GM19035 (cell line): ENCODE measurements around the gene EFNA2.
"Not testable (repeated sequence)": the region's sequence is repeated elsewhere in the genome, so short reads cannot be mapped to it uniquely, and the experiment has no call there.

Experiments used
- ATAC-seq: cut with Tn5 transposase; IDR thresholded peaks from one replicate; pipeline ENCODE4 v1.9.1; 2021; ENCODE audit not compliant: unreplicated experiment

EFNA2 gene

GRCh38 chr19:1315470-1316166 is 29.9 kb downstream of the EFNA2 start:
- no peak for ATAC-seq

- ATAC-seq = no peak
Observed at GRCh38 chr19:1316466-1316865, 30.8 kb downstream of the EFNA2 start.

GRCh38 chr19:1317274-1318003 is 31.8 kb downstream of the EFNA2 start:
- no peak for ATAC-seq

- ATAC-seq = no peak
Observed at GRCh38 chr19:1318678-1319471, 33.2 kb downstream of the EFNA2 start.

GRCh38 chr19:1320282-1320650 is 34.6 kb downstream of the EFNA2 start:
- ATAC-seq = not testable (repeated sequence)

GRCh38 chr19:1321539-1321938 is 35.9 kb downstream of the EFNA2 start:
- ATAC-seq = no peak

- no peak for ATAC-seq
Observed at GRCh38 chr19:1322198-1322981, 36.7 kb downstream of the EFNA2 start.

- ATAC-seq = no peak
Observed at GRCh38 chr19:1324249-1324805, 38.7 kb downstream of the EFNA2 start.

GRCh38 chr19:1324806-1325567 is 39.3 kb downstream of the EFNA2 start:
- no peak for ATAC-seq

- ATAC-seq = no peak
Observed at GRCh38 chr19:1325568-1326294, 40.1 kb downstream of the EFNA2 start.

GRCh38 chr19:1327125-1327524 is 41.5 kb downstream of the EFNA2 start:
- no peak for ATAC-seq

- ATAC-seq = not testable (repeated sequence)
Observed at GRCh38 chr19:1332208-1332607, 46.5 kb downstream of the EFNA2 start.

GRCh38 chr19:1336079-1336684 is 50.5 kb downstream of the EFNA2 start:
- no peak for ATAC-seq

GRCh38 chr19:1340681-1341469 is 55.2 kb downstream of the EFNA2 start:
- ATAC-seq = no peak

- ATAC-seq = no peak
Observed at GRCh38 chr19:1343041-1343440, 57.4 kb downstream of the EFNA2 start.

GRCh38 chr19:1349211-1349610 is 63.5 kb downstream of the EFNA2 start:
- ATAC-seq = no peak

- ATAC-seq = no peak
Observed at GRCh38 chr19:1350867-1351266, 65.2 kb downstream of the EFNA2 start.
